ENCODE data around the gene CPM. TPM values are rescaled to one million over a fixed set of nuclear protein-coding genes. Genes with fewer than 3 reads are reported as not detected.

The CPM gene
- total RNA-seq, 5 donors from 2014 or later (not counting 1 experiment from before 2014, with no cell fraction given) = 1.6 to 2.7 (median 2.1) TPM

- Mint-ChIP-seq H3K27me3 (no peaks in the 10 kb centered on the region), H3K9me3 (no peaks in the 10 kb centered on the region), H3K4me1 (peaks cover 14 to 34% (median 25%) of the 10 kb centered on the region in 3 donors), H3K27ac (peak overlapping the region in 1 of 2 donors; percentile 30), H3K36me3 (peaks cover 42% of the 10 kb centered on the region), H3K4me3 (no peak overlapping the region)
- H3K27ac ChIP-seq (ENCODE audit: low read length) = no peak overlapping the region
- H3K27me3 ChIP-seq (replicated peaks in 1 of 2; ENCODE audit: control insufficient read depth in 2 of 2, extremely low read depth in 1 of 2, insufficient read depth in 2 of 2, low read length in 1 of 2) = no peaks in the 10 kb centered on the region
- DNase-seq = no peak
- CTCF ChIA-PET = interaction anchor here in 1 of 2 donors (0.6 to 0.7 kb wide), 3 partner anchors 12 to 473 kb away, joined by 3 to 5 read pairs (median 3); no protein-coding TSS in a partner anchor
- POLR2A ChIA-PET = interaction anchor here in 1 of 2 donors (0.6 to 0.7 kb wide), 2 partner anchors 63 to 1469 kb away, joined by 3 read pairs; no protein-coding TSS in a partner anchor
- 85% methylated on average over 10 of the region's 11 CpGs for WGBS (ENCODE audit: insufficient coverage)
- no peak overlapping the region for H3K4me3 ChIP-seq (ENCODE audit: control insufficient read depth in 1 of 2, extremely low read depth in 1 of 2, low read length in 1 of 2)
- H3K9me3 ChIP-seq = no peaks in the 10 kb centered on the region
- no peak for ATAC-seq (replicated peaks in 1 of 4)
- peaks cover 9 to 75% of the 10 kb centered on the region in 2 donors for H3K36me3 ChIP-seq (ENCODE audit: control insufficient read depth in 2 of 2, extremely low read depth in 1 of 2, insufficient read depth in 1 of 2, low read length in 1 of 2)
- peaks cover 0 to 10% of the 10 kb centered on the region in 2 experiments for H3K4me1 ChIP-seq (ENCODE audit: control insufficient read depth in 1 of 2, extremely low read depth in 1 of 2, insufficient read depth in 2 of 2, low read length in 2 of 2)
Observed at GRCh38 chr12:68825569-68826217, 107.3 kb downstream of the CPM start.

- no peaks in the 10 kb centered on the region for H3K27me3 ChIP-seq (replicated peaks in 1 of 2; ENCODE audit: control insufficient read depth in 2 of 2, extremely low read depth in 1 of 2, insufficient read depth in 2 of 2, low read length in 1 of 2)
- Mint-ChIP-seq H3K9me3 (no peaks in the 10 kb centered on the region), H3K4me3 (no peak overlapping the region), H3K27ac (no peak overlapping the region), H3K27me3 (no peaks in the 10 kb centered on the region), H3K4me1 (peaks cover 6 to 33% (median 24%) of the 10 kb centered on the region in 3 donors), H3K36me3 (peaks cover 45% of the 10 kb centered on the region)
- CTCF ChIA-PET = interaction anchor here in 1 of 2 donors (0.6 kb wide), 1 partner anchor 11 kb away, joined by 3 read pairs; no protein-coding TSS in a partner anchor
- no peak overlapping the region for H3K4me3 ChIP-seq (ENCODE audit: control insufficient read depth in 1 of 2, extremely low read depth in 1 of 2, low read length in 1 of 2)
- H3K27ac ChIP-seq (ENCODE audit: low read length) = no peak overlapping the region
- no peak for ATAC-seq (replicated peaks in 1 of 4)
- H3K36me3 ChIP-seq (ENCODE audit: control insufficient read depth in 2 of 2, extremely low read depth in 1 of 2, insufficient read depth in 1 of 2, low read length in 1 of 2) = peaks cover 9 to 78% of the 10 kb centered on the region in 2 donors
- WGBS (ENCODE audit: insufficient coverage) = no CpG with 5 or more reads among the region's 16 CpGs
- peaks cover 0 to 10% of the 10 kb centered on the region in 2 experiments for H3K4me1 ChIP-seq (ENCODE audit: control insufficient read depth in 1 of 2, extremely low read depth in 1 of 2, insufficient read depth in 2 of 2, low read length in 2 of 2)
- POLR2A ChIA-PET = interaction anchor here (0.6 to 0.7 kb wide), 3 partner anchors 9 to 62 kb away, joined by 3 to 10 read pairs (median 4); no protein-coding TSS in a partner anchor
- H3K9me3 ChIP-seq = no peaks in the 10 kb centered on the region
- DNase-seq = no peak
Observed at GRCh38 chr12:68824597-68825250, 108.2 kb downstream of the CPM start.

GRCh38 chr12:68824131-68824530 lies 108.8 kb downstream of the CPM start:
- H3K27me3 ChIP-seq (replicated peaks in 1 of 2; ENCODE audit: control insufficient read depth in 2 of 2, extremely low read depth in 1 of 2, insufficient read depth in 2 of 2, low read length in 1 of 2) = no peaks in the 10 kb centered on the region
- ATAC-seq (replicated peaks in 1 of 4) (no peak), DNase-seq (no peak)
- peaks cover 0 to 10% of the 10 kb centered on the region in 2 experiments for H3K4me1 ChIP-seq (ENCODE audit: control insufficient read depth in 1 of 2, extremely low read depth in 1 of 2, insufficient read depth in 2 of 2, low read length in 2 of 2)
- peaks cover 9 to 81% of the 10 kb centered on the region in 2 donors for H3K36me3 ChIP-seq (ENCODE audit: control insufficient read depth in 2 of 2, extremely low read depth in 1 of 2, insufficient read depth in 1 of 2, low read length in 1 of 2)
- ChIA-PET CTCF (no interaction called here), POLR2A (interaction anchor here (0.6 to 0.7 kb wide), 2 partner anchors 9 to 11 kb away, joined by 4 to 10 read pairs; no protein-coding TSS in a partner anchor)
- H3K4me3 ChIP-seq (ENCODE audit: control insufficient read depth in 1 of 2, extremely low read depth in 1 of 2, low read length in 1 of 2) = no peak overlapping the region
- Mint-ChIP-seq H3K4me3 (no peak overlapping the region), H3K27me3 (no peaks in the 10 kb centered on the region), H3K9me3 (no peaks in the 10 kb centered on the region), H3K36me3 (peaks cover 49% of the 10 kb centered on the region), H3K4me1 (peaks cover 6 to 35% (median 30%) of the 10 kb centered on the region in 3 donors), H3K27ac (peak overlapping the region in 1 of 2 donors; percentile 29)
- H3K27ac ChIP-seq (ENCODE audit: low read length) = no peak overlapping the region
- WGBS (ENCODE audit: insufficient coverage) = no CpG with 5 or more reads among the region's 5 CpGs
- no peaks in the 10 kb centered on the region for H3K9me3 ChIP-seq

GRCh38 chr12:68823696-68824095 lies 109.3 kb downstream of the CPM start:
- peaks cover 9 to 82% of the 10 kb centered on the region in 2 donors for H3K36me3 ChIP-seq (ENCODE audit: control insufficient read depth in 2 of 2, extremely low read depth in 1 of 2, insufficient read depth in 1 of 2, low read length in 1 of 2)
- peaks cover 6 to 38% (median 32%) of the 10 kb centered on the region in 3 donors for H3K4me1 Mint-ChIP-seq
- ATAC-seq (replicated peaks in 1 of 4) = no peak
- H3K27ac ChIP-seq (ENCODE audit: low read length) = no peak overlapping the region
- no peaks in the 10 kb centered on the region for H3K9me3 Mint-ChIP-seq
- no peaks in the 10 kb centered on the region for H3K27me3 ChIP-seq (replicated peaks in 1 of 2; ENCODE audit: control insufficient read depth in 2 of 2, extremely low read depth in 1 of 2, insufficient read depth in 2 of 2, low read length in 1 of 2)
- no peaks in the 10 kb centered on the region for H3K27me3 Mint-ChIP-seq
- 96% methylated on average over 3 of the region's 3 CpGs for WGBS (ENCODE audit: insufficient coverage)
- ChIA-PET CTCF (no interaction called here), POLR2A (interaction anchor here in 1 of 2 donors (0.6 kb wide), 1 partner anchor 8 kb away, joined by 10 read pairs; no protein-coding TSS in a partner anchor)
- no peaks in the 10 kb centered on the region for H3K9me3 ChIP-seq
- no peak overlapping the region for H3K4me3 ChIP-seq (ENCODE audit: control insufficient read depth in 1 of 2, extremely low read depth in 1 of 2, low read length in 1 of 2)
- no peak overlapping the region for H3K4me3 Mint-ChIP-seq
- peaks cover 51% of the 10 kb centered on the region for H3K36me3 Mint-ChIP-seq
- H3K4me1 ChIP-seq (ENCODE audit: control insufficient read depth in 1 of 2, extremely low read depth in 1 of 2, insufficient read depth in 2 of 2, low read length in 2 of 2) = peaks cover 0 to 12% of the 10 kb centered on the region in 2 experiments
- H3K27ac Mint-ChIP-seq = peak overlapping the region; percentile 46 to 59
- DNase-seq = no peak

- Histone ChIP-seq H3K4me1 (ENCODE audit: control insufficient read depth in 1 of 2, extremely low read depth in 1 of 2, insufficient read depth in 2 of 2, low read length in 2 of 2) (peaks cover 0 to 13% of the 10 kb centered on the region in 2 experiments), H3K36me3 (ENCODE audit: control insufficient read depth in 2 of 2, extremely low read depth in 1 of 2, insufficient read depth in 1 of 2, low read length in 1 of 2) (peaks cover 9 to 76% of the 10 kb centered on the region in 2 donors), H3K4me3 (ENCODE audit: control insufficient read depth in 1 of 2, extremely low read depth in 1 of 2, low read length in 1 of 2) (no peak overlapping the region), H3K27ac (ENCODE audit: low read length) (peak overlapping the region; percentile 10), H3K9me3 (no peaks in the 10 kb centered on the region), H3K27me3 (replicated peaks in 1 of 2; ENCODE audit: control insufficient read depth in 2 of 2, extremely low read depth in 1 of 2, insufficient read depth in 2 of 2, low read length in 1 of 2) (no peaks in the 10 kb centered on the region)
- Mint-ChIP-seq H3K4me1 (peaks cover 6 to 31% (median 26%) of the 10 kb centered on the region in 3 donors), H3K36me3 (peaks cover 51% of the 10 kb centered on the region), H3K4me3 (no peak overlapping the region), H3K27ac (peak overlapping the region; percentile 75 to 79), H3K27me3 (no peaks in the 10 kb centered on the region), H3K9me3 (no peaks in the 10 kb centered on the region)
- no peak for ATAC-seq (replicated peaks in 1 of 4)
- POLR2A ChIA-PET = interaction anchor here in 1 of 2 donors (0.6 kb wide), 1 partner anchor 427 kb away, joined by 3 read pairs; no protein-coding TSS in a partner anchor
- DNase-seq = no peak
- CTCF ChIA-PET = interaction anchor here (0.7 to 1.7 kb wide), 5 partner anchors 9 to 536 kb away, joined by 3 to 7 read pairs (median 3); no protein-coding TSS in a partner anchor
- 82% methylated on average over 2 of the region's 6 CpGs for WGBS (ENCODE audit: insufficient coverage)
Observed at GRCh38 chr12:68821357-68822188, 111.4 kb downstream of the CPM start.
